CD14-positive monocyte (primary cell): ENCODE measurements around the gene NFE2L2. TPM values are rescaled to one million over a fixed set of nuclear protein-coding genes. Genes with fewer than 3 reads are reported as not detected.
"Not testable (repeated sequence)": the region's sequence is repeated elsewhere in the genome, so short reads cannot be mapped to it uniquely, and the experiment has no call there.

Experiments
- DNase-seq, 3 donors: peaks; one replicate each; pipeline ENCODE4 v3.0.0-alpha.2; 2011 to 2022
- H2AFZ ChIP-seq: 2 replicates; pipeline ENCODE4 v1.6.0; 2012; ENCODE audit warnings: mild to moderate bottlenecking, low read depth, low read length, inconsistent platforms; ENCODE audit not compliant: insufficient read depth, poor library complexity, severe bottlenecking
- H3K27ac ChIP-seq, 2 donors: 1 replicate in 1 of 2; 2 replicates in 1 of 2; pipeline ENCODE4 v1.5.1; 2012 to 2013; ENCODE audit warnings: low read length in 2 of 2, control low read depth in 1 of 2, inconsistent platforms in 1 of 2, low read depth in 1 of 2, mild to moderate bottlenecking in 1 of 2
- H3K27me3 ChIP-seq, 2 donors: one replicate each; pipeline versions ENCODE4 v1.6.0 to v1.6.1; 2011 to 2013; ENCODE audit warnings: low read length in 2 of 2; ENCODE audit not compliant: control insufficient read depth in 2 of 2, insufficient read depth in 2 of 2
- H3K36me3 ChIP-seq, 2 donors: replicated peaks in 1 of 2; 1 replicate in 1 of 2; 2 replicates in 1 of 2; pipeline versions ENCODE4 v1.5.1 to v1.6.1; 2012 to 2013; ENCODE audit warnings: low read length in 2 of 2, control low read depth in 1 of 2, inconsistent platforms in 1 of 2, mild to moderate bottlenecking in 1 of 2; ENCODE audit not compliant: insufficient read depth in 2 of 2, control insufficient read depth in 1 of 2
- H3K4me1 ChIP-seq, 2 donors: 1 replicate in 1 of 2; 2 replicates in 1 of 2; pipeline versions ENCODE4 v1.5.1 to v1.6.1; 2012 to 2013; ENCODE audit warnings: low read length in 2 of 2, control low read depth in 1 of 2, inconsistent platforms in 1 of 2, mild to moderate bottlenecking in 1 of 2, moderate library complexity in 1 of 2; ENCODE audit not compliant: insufficient read depth in 2 of 2, control insufficient read depth in 1 of 2
- H3K4me2 ChIP-seq: replicated peaks from 2 replicates; pipeline ENCODE3; 2012; ENCODE audit warnings: low read length, moderate library complexity, mild to moderate bottlenecking; ENCODE audit not compliant: poor library complexity, severe bottlenecking; ENCODE audit errors: extremely low read depth
- H3K4me3 ChIP-seq, 3 experiments: fragments of 200-600 bp in 1 of 3; sonication (generic) in 1 of 3; replicated peaks in 1 of 3; 1 replicate in 2 of 3; 2 replicates in 1 of 3; pipeline ENCODE4 v1.5.1; 2011 to 2013; ENCODE audit warnings: low read length in 3 of 3, mild to moderate bottlenecking in 3 of 3, control low read depth in 2 of 3, low read depth in 2 of 3, inconsistent platforms in 1 of 3, moderate library complexity in 1 of 3
- H3K79me2 ChIP-seq: 2 replicates; pipeline ENCODE4 v1.6.0; 2012; ENCODE audit warnings: mild to moderate bottlenecking, control low read depth, inconsistent platforms, low read length, moderate library complexity; ENCODE audit not compliant: insufficient read depth
- H3K9ac ChIP-seq: 2 replicates; pipeline ENCODE4 v1.6.0; 2017; ENCODE audit warnings: low read length, mild to moderate bottlenecking; ENCODE audit not compliant: insufficient read depth, poor library complexity, severe bottlenecking
- H3K9me3 ChIP-seq, 2 donors: replicated peaks in 1 of 2; 1 replicate in 1 of 2; 2 replicates in 1 of 2; pipeline versions ENCODE4 v1.5.1 to v1.6.1; 2012 to 2013; ENCODE audit warnings: low read length in 2 of 2, control low read depth in 1 of 2; ENCODE audit not compliant: control insufficient read depth in 1 of 2, insufficient read depth in 1 of 2
- H4K20me1 ChIP-seq: 2 replicates; pipeline ENCODE4 v1.6.0; 2012; ENCODE audit warnings: mild to moderate bottlenecking, low read length, control low read depth, moderate library complexity; ENCODE audit not compliant: insufficient read depth
- H3K27ac Mint-ChIP-seq, 7 donors: one replicate each; pipeline ENCODE4 v1.8.0; 2020; ENCODE audit warnings: mild to moderate bottlenecking in 7 of 7, mixed read lengths in 7 of 7, moderate library complexity in 6 of 7, inconsistent platforms in 2 of 7
- H3K27me3 Mint-ChIP-seq, 3 donors: one replicate each; pipeline ENCODE4 v1.8.0; 2021 to 2022; ENCODE audit warnings: low read depth in 3 of 3, mild to moderate bottlenecking in 3 of 3, mixed read lengths in 3 of 3, moderate library complexity in 3 of 3, inconsistent platforms in 1 of 3
- H3K36me3 Mint-ChIP-seq, 2 donors: one replicate each; pipeline ENCODE4 v1.8.0; 2020; ENCODE audit warnings: mixed read lengths in 2 of 2, inconsistent platforms in 1 of 2, mild to moderate bottlenecking in 1 of 2
- H3K4me1 Mint-ChIP-seq: one replicate; pipeline ENCODE4 v1.8.0; 2020; ENCODE audit warnings: mild to moderate bottlenecking, mixed read lengths
- H3K4me3 Mint-ChIP-seq, 2 donors: one replicate each; pipeline ENCODE4 v1.8.0; 2020; ENCODE audit warnings: mild to moderate bottlenecking in 2 of 2, mixed read lengths in 2 of 2, moderate library complexity in 1 of 2
- H3K9me3 Mint-ChIP-seq, 7 donors: one replicate each; pipeline ENCODE4 v1.8.0; 2020 to 2022; ENCODE audit warnings: mixed read lengths in 7 of 7, mild to moderate bottlenecking in 6 of 7, moderate library complexity in 6 of 7, inconsistent platforms in 2 of 7
- WGBS: methylation state at CpG from one replicate; pipeline ENCODE4 v1.1.5; 2013; ENCODE audit warnings: missing lambda C conversion rate; ENCODE audit not compliant: insufficient coverage; 5-methylcytosine and 5-hydroxymethylcytosine counted together
- intact Hi-C, 2 donors: fragments of 100-400 bp; cut with micrococcal nuclease; formaldehyde crosslinking; loops; one replicate each; pipeline versions ENCODE4 v1.15.0 to v1.15.1; 2023
- polyA plus RNA-seq, 3 donors: library from polyadenylated mRNA; depleted of rRNA in 1 of 3; unstranded in 2 of 3; stranded (reverse) in 1 of 3; fragments of 300-500 nt in 2 of 3; fragments of >200 nt in 1 of 3; fragmentation: Illumina TruSeq in 2 of 3; gene quantifications; 1 replicate in 2 of 3; 2 replicates in 1 of 3; pipeline ENCODE4 v1.2.3, GENCODE V29; 2012 to 2021
- TF ChIP-seq, protein P1 (sequence below): fragments of 200-600 bp; IDR thresholded peaks from one replicate; pipeline ENCODE4 v1.8.0; 2022; ENCODE audit warnings: antibody characterized with exemption, mild to moderate bottlenecking

Gene NFE2L2
- polyA plus RNA-seq, 3 donors, result 38.7 to 51.6 (median 46.6) TPM

DNA sequence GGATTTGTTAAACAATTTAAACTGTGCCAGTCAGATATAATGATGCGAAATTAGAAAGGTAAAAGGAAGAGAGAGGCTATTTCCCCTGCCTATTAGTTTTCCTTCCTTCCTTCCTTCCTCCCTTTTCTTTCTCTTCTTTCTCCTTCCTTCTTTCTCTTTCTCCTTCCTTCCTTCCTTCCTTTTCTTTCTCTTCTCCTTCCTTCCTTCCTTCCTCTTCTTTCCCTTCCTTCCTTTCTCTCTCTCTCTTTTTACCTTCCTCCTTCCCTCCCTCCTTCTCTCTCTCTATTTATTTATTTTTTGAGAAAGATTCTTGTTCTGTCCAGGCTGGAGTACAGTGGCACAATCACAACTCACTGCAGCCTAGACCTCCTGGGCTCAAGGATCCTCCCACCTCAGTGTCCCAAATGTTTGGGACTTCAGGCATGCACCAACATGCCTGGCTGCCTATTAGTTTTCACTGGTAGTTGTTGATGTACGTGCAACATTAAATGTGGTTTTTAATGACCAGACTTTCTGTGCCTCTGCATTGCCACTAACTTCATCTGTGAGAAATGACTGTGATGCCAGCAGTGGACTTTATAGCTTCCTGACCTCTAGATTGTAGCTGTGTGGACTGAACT lies 48.7 kb upstream of the NFE2L2 start:
- no peak overlapping the region for H2AFZ ChIP-seq
- H3K79me2 ChIP-seq, result no peaks in the 10 kb centered on the region
- H3K4me1 Mint-ChIP-seq, result peaks cover 2% of the 10 kb centered on the region
- H3K4me3 ChIP-seq, result no peak overlapping the region
- no CpG with 5 or more reads among the region's 2 CpGs for WGBS
- H3K27ac Mint-ChIP-seq, result peak overlapping the region in 1 of 7 donors; percentile 77
- H3K9me3 ChIP-seq, result no peaks in the 10 kb centered on the region
- H3K36me3 Mint-ChIP-seq, result no peaks in the 10 kb centered on the region
- DNase-seq, result no peak
- H3K36me3 ChIP-seq, result no peaks in the 10 kb centered on the region
- TF ChIP-seq, protein P1, sequence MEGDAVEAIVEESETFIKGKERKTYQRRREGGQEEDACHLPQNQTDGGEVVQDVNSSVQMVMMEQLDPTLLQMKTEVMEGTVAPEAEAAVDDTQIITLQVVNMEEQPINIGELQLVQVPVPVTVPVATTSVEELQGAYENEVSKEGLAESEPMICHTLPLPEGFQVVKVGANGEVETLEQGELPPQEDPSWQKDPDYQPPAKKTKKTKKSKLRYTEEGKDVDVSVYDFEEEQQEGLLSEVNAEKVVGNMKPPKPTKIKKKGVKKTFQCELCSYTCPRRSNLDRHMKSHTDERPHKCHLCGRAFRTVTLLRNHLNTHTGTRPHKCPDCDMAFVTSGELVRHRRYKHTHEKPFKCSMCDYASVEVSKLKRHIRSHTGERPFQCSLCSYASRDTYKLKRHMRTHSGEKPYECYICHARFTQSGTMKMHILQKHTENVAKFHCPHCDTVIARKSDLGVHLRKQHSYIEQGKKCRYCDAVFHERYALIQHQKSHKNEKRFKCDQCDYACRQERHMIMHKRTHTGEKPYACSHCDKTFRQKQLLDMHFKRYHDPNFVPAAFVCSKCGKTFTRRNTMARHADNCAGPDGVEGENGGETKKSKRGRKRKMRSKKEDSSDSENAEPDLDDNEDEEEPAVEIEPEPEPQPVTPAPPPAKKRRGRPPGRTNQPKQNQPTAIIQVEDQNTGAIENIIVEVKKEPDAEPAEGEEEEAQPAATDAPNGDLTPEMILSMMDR, result no peak
- no peaks in the 10 kb centered on the region for H3K27me3 ChIP-seq
- intact Hi-C loops, result no loop called here
- H4K20me1 ChIP-seq, result no peaks in the 10 kb centered on the region
- H3K4me2 ChIP-seq, result no peak overlapping the region
- peaks cover 0 to 5% (median 0%) of the 10 kb centered on the region in 7 donors for H3K9me3 Mint-ChIP-seq
- no peak overlapping the region for H3K4me3 Mint-ChIP-seq
- H3K4me1 ChIP-seq, result no peaks in the 10 kb centered on the region
- peaks cover 0 to 6% (median 2%) of the 10 kb centered on the region in 3 donors for H3K27me3 Mint-ChIP-seq
- H3K27ac ChIP-seq, result no peak overlapping the region
- H3K9ac ChIP-seq, result no peak overlapping the region

DNA sequence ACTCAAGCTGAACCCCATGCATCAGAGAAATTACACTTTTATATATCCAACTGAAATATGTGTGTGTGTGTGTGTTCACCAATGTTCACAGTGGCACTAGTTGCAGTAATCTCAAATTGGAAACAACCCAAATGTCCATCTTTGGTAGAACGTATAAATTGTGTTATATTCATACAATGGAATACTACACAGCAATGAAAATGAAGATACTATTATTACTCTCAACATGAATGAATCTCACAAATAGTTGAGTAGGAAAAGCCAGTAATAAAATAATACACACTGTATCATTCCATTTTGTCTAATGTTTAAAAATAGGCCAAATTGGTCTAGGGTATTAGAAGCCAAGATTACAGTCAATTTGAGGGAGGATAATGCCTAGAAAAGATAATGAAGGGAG lies 48.0 kb upstream of the NFE2L2 start:
- H3K36me3 Mint-ChIP-seq, result no peaks in the 10 kb centered on the region
- H3K4me1 Mint-ChIP-seq, result peaks cover 2% of the 10 kb centered on the region
- no peaks in the 10 kb centered on the region for H3K36me3 ChIP-seq
- no peaks in the 10 kb centered on the region for H3K27me3 ChIP-seq
- DNase-seq, result no peak
- H3K4me2 ChIP-seq, result no peak overlapping the region
- no peak overlapping the region for H3K9ac ChIP-seq
- no peak overlapping the region for H3K4me3 ChIP-seq
- intact Hi-C loops, result no loop called here
- peaks cover 0 to 6% (median 2%) of the 10 kb centered on the region in 3 donors for H3K27me3 Mint-ChIP-seq
- no peak overlapping the region for H2AFZ ChIP-seq
- TF ChIP-seq, protein P1, result no peak
- no peak overlapping the region for H3K27ac Mint-ChIP-seq
- H3K4me1 ChIP-seq, result no peaks in the 10 kb centered on the region
- no peaks in the 10 kb centered on the region for H4K20me1 ChIP-seq
- no peak overlapping the region for H3K27ac ChIP-seq
- H3K4me3 Mint-ChIP-seq, result no peak overlapping the region
- whole genome bisulfite sequencing, result no CpG with 5 or more reads among the region's 1 CpG
- H3K9me3 ChIP-seq, result no peaks in the 10 kb centered on the region
- H3K9me3 Mint-ChIP-seq, result peaks cover 0 to 5% (median 0%) of the 10 kb centered on the region in 7 donors
- no peaks in the 10 kb centered on the region for H3K79me2 ChIP-seq

DNA sequence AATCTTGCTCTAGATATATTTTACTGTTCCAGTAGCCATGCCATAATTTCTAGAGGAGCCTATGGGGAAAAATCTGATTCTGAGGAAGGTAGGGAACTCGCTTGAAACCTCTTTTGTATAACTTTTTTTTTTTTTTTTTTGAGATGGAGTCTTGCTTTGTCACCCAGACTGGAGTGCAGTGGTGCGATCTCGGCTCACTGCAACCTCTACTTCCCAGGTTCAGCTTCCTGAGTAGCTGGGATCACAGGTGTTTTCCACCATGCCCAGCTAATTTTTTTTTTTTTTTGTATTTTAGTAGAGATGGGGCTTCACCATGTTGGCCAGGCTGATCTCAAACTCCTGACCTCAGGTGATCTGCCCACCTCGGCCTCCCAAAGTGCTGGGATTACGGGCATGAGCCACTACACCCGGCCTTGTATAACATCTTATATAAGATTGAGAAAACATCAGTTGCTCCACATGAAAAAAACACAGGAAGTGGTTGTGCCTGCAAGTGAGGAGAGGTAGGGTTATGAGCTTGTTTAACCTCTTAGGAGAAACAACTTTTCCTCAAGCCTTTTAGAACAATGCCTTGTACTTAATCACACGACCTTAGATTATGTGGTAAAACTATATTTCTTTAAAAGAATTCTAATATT lies 45.3 kb upstream of the NFE2L2 start:
- H3K27me3 Mint-ChIP-seq, intact Hi-C loops, H4K20me1 ChIP-seq, H3K4me1 Mint-ChIP-seq, H3K9me3 Mint-ChIP-seq, H3K9me3 ChIP-seq, DNase-seq, H3K4me3 ChIP-seq, H3K27ac ChIP-seq, H2AFZ ChIP-seq, H3K4me2 ChIP-seq, H3K79me2 ChIP-seq, H3K27ac Mint-ChIP-seq, H3K27me3 ChIP-seq, H3K36me3 Mint-ChIP-seq, H3K4me3 Mint-ChIP-seq, H3K9ac ChIP-seq, H3K36me3 ChIP-seq, H3K4me1 ChIP-seq: not testable (repeated sequence)
- WGBS, result no CpG with 5 or more reads among the region's 7 CpGs
